HG03439 (cell line): Measurements from ENCODE around the gene AGTPBP1.
"Not testable (repeated sequence)": the region's sequence is repeated elsewhere in the genome, so short reads cannot be mapped to it uniquely, and the experiment has no call there.

Experiments
- ATAC-seq: cut with Tn5 transposase; IDR thresholded peaks from one replicate; pipeline ENCODE4 v1.9.1; 2021; ENCODE audit warnings: mild to moderate bottlenecking, moderate library complexity; ENCODE audit not compliant: unreplicated experiment

AGTPBP1 gene

DNA sequence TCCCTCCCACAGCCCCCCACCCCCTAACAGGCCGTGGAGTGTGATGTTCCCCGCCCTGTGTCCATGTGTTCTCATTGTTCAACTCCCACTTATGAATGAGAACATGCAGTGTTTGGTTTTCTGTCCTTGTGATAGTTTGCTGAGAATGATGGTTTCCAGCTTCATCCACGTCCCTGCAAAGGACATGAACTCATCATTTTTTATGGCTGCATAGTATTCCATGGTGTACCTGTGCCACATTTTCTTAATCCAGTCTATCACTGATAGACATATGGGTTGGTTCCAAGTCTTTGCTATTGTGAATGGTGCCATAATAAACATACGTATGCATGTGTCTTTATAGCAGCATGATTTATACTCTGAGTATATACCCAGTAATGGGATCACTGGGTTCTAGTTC, 23.9 kb downstream of the AGTPBP1 start:
- not testable (repeated sequence) for ATAC-seq

DNA sequence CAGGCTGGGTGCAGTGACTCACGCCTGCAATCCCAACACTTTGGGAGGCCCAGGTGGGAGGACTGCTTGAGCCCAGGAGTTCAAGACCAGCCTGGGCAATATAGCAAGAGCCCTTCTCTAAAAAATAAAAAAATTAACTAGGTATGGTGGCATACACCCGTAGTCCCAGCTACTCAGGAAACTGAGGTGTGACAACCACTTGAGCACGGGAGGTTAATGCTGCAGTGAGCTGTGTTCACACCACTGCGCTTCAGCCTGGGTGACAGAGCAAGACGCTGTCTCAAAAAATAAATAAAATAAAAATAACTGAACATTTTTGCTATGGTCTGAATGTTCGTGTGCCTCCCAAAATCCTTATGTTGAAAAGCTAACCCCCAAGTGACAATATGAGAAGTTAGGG, 24.5 kb downstream of the AGTPBP1 start:
- no peak for ATAC-seq

DNA sequence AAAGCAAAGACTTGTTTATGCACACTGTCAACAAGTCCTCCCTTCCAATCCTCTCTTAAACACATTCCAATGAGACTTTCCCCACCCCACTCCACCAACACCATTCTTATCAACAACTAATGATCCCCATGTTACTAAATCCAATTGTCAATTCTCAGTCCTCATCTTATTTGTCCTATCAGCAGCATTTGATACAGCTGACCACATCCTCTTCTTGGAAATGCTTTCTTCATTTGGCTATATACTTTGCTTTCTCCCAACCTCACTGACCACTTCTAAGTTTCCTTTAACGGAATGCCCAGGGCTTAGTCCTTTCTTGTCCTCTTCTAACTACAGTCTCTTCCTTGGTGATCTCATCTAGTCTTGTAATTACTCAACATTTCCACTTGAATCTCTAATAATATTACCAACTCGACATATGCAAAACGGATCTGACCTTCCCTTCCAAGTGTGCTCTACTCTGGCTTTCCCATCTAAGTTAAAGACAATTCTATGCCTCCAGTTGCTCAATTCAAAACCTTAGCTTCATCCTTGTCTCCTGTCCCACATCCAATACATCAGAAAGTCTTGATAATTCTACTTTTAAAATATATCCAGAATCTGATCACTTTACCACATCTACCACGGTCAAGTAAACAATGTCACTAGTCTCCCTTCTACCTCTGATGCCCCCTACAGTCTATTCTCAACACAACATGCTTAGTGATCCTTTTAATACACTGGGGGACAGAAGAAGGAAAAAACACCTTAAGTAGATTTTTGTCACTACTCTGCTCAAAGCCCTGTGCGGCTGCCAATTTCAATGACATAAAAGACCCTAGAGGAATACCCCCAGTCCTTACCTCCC, 25.5 kb downstream of the AGTPBP1 start:
- peak; percentile 86 for ATAC-seq

DNA sequence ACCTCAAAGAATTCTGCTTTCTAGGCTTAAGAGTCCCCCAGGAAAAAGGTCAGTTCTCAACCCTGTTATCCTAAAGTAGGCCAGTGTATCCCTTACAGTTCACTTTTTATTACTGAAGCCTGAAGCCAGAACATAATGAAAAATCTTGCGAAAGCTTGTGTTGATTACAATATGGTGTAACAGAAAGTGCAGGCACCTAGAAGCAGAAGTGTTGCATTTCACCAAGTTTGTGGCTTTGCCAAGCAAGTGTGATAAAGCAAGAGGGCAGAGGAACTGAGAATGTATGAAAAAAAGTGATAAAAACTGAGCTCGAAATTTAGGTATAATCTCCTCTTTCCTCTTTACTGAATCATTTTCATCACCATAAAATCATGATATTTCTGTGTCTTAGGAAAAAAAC, 26.2 kb downstream of the AGTPBP1 start:
- ATAC-seq, result peak; percentile 54

DNA sequence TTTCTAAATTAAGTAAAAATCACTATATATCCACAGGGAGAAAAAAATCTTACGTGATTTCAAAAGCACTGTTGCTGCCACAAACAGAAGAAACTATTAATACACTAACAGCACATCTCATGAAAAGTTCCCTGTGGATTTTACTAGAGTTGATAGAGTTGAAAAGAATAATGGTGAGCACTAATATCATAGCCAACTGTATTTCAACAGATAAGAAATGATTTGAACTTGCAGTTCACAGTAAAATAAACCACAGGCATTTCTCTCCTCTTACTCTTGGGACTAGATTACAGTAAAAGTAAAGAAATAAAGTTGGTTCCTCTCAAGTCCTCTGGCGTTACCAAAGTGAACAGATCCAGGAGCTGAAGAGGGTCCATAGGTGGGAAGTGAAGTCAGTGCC, 27.9 kb downstream of the AGTPBP1 start:
- ATAC-seq, result no peak

DNA sequence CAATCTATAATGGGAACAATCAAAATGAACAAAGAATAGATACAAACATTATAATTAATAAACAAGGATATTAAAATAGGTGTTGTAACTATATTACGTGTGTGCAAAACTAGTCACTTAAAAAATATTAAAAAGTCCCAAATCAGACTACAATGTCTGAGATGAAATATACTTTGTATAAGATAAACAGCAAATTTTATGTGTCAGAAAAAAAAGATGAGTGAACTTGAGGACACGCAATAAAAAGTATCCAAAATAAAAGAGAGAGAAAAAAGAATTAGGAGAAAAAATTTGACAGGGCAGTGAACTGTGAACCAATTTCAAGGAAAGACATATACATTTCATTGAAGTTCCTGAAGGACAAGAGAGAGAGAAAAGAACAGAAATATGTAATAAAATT, 37.0 kb downstream of the AGTPBP1 start:
- ATAC-seq, result no peak

DNA sequence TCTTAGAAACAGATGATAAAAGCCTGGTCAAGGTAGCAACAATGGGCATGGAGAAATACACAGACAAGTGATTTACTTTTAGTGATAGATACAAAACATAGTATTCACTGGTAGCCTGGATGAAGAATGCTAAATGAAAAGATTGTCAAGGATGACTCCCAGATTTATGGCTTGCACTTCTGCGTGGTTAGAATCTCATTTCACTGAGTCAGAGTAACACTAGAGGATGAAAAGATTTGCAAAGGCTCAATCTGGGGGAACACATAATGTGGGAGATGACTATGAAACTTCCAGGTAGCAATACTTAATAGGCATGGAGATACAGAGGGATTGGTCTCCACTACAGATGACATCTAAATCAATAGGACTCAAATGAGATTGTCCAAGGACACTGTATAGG, 38.4 kb downstream of the AGTPBP1 start:
- ATAC-seq, result no peak

DNA sequence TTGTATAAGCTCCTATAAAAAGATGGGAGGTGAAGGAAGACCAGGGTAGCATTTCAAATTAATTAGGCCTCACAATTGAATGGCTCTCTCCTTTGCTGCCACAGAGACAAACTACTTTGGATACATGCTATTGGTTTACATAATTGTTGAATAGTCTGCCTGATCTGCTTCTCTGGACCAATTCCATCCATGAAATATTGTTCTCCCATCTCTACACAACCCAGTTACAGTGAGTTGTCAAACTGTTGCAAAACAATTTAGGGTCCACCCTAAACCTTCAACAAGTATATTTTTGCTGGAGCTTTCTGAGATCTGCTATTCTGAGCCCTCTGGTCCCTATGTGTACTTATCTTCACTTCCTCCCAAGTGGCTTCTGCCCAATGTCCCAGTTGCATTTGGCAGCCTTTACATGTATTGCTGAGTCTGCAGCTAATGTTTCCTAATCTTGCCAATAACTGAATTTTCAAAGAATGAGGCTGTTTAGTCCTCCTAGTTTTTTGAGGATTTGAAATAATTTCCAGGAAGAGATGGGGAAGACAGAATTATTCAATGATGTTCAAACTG, 38.9 kb downstream of the AGTPBP1 start:
- ATAC-seq, result no peak

DNA sequence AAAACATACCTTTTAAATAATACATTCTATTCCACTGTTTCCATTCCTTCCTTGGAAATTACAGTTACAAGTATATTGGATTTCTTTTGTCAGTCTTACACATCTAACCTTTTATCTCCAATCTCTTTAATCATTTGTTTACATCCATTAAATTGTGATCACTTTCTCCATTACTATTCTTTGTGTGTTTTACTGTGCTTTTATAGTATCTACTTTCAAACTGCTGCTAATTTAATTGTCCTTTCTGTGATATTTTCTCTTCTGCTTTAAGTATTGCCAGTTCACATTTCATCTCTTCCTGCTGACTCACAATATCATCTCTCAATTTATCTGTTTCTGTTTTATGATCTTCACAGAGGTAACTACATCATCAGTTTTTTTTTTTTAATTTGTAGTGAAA, 39.6 kb downstream of the AGTPBP1 start:
- ATAC-seq, result no peak

DNA sequence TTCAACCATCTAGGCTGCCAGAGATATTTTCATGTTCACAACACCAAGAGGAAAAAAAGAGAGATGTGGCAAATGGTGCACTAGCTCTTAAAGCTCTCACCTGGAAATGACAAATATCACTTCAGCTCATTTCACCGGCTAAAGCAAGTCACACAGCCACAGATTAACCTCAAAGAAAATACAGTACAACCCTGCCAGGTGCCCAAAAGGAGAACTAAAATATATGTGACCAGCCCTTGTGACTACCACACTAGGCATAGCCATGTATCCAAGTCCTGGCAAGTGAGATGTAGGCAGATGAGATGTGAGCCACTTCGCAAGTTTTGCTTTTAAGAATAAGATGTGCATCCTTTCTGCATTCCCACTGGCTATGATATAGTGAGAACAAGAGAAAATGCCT, 41.4 kb downstream of the AGTPBP1 start:
- ATAC-seq, result no peak

DNA sequence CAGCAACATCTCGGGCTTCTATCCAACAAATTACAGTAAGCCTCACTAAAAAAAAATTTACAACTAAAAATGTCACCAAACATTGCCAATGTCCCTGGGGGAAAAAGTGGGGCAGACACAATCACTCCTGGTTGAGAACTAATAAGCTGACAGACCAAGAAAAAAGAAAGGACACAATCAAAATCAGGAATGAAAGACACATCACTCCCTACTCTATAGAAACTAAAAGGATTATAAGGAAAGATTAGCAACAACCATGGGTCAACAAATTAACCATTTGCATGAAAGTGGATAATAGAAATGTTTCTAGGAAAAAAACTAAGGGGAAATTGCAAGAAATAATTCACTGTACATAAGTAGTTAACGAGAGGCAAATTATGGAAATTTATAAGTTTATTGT, 53.4 kb downstream of the AGTPBP1 start:
- ATAC-seq, result no peak

DNA sequence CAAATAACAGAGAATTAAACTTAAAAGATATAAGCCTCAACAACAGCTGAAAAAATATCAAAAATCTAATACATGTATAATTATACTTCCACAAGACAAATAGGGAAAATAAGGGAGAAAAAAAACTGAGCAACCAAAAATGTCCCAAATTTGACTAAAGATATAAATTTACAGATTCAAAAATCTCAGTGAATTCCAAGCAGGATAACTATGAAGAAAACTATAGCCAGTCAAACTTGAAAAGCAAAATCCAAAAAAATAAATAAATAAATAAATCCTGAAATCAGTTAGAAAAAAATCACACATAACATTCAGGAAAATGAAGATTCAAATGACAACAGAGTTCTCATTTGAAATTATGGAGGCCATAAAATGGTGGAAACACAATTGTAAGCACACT, 56.7 kb downstream of the AGTPBP1 start:
- no peak for ATAC-seq

DNA sequence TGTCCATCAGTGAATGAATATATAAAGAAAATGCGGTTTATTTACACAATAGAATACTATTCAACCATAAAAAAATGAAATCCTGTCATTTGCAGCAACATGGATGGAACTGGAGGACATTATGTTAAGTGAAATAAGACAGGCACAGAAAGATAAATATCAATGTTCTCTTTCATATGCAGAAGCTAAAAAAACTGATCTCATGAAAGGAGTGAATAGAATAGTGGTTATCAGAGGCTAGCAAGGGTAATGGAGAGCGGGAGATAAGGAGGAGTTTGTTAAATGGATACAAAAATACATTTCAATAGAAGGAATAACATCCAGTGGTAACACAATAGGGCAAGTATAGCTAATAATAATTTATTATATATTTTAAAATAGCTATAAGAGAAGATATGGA, 65.0 kb downstream of the AGTPBP1 start:
- no peak for ATAC-seq

DNA sequence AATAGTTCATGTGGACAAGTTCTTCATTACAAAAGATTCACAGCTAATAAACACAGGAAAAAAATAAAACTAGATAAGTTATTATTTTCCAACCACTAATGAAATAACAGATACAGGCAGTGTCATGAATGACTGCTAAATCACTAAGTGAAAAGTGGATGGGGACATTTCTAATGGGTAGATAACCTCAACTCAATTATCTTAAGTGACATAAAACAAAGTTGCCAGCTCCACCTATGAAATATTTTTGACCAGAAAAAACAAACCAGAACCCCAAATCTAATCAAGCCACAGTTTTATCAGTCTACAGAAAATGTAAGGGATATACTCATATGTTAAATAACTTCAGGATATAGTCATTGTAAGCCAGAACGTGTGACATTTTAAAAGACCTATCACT, 74.4 kb downstream of the AGTPBP1 start:
- ATAC-seq, result no peak

DNA sequence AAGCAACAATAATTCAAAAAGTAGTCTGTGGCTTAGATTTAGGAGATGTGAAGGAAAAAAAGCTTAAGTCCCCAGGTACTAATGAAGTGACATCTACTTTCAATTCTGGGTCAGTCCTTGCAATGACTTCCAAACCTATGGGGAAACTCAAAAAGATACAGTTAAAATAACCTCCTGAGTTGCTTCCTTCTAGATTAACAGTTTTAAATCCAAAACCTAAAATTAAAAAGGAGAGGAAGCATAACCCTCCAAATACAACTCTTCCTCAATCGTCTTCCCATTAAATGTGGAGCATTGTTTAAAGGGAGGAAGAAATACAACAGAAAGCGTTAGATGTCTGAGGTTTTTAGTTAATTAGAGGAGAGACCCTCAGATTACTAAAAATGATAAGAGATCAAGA, 75.7 kb downstream of the AGTPBP1 start:
- ATAC-seq, result no peak

DNA sequence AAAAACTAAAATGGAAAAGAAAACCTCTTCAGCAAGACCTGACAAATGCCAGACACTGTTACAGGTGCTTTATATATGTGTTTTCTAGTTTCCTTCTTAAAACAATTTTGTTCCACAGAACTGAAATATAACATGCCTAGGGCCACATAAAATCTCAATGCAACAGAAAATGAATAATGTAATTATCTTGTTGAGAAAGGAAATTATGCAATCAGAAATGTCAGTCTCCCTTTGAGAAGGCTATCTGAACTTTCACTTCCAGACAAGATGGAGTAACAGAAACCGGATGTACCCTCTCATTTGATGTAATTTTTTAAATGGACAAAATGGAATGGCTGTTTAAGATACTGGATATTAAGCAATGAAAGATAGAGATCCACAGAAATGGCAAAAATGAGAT, 79.2 kb downstream of the AGTPBP1 start:
- no peak for ATAC-seq

DNA sequence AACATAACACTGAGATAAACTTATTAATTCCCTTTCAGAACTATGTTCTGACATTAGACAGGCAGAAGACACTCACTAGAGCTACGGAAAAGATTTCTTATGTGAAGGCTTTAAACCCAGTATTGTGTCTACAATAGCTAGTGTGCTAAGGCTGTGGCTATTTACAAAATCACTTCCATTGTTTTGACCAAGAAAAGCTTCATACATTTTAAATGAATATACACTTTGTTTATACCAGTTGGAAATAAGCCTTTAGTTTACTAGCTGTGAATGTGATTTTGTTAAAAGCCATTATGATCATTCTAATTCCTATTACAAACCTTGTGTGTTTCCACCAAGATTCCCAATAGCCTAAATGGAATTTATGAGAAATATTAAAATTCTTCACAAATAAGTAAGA, 83.0 kb downstream of the AGTPBP1 start:
- ATAC-seq, result no peak

DNA sequence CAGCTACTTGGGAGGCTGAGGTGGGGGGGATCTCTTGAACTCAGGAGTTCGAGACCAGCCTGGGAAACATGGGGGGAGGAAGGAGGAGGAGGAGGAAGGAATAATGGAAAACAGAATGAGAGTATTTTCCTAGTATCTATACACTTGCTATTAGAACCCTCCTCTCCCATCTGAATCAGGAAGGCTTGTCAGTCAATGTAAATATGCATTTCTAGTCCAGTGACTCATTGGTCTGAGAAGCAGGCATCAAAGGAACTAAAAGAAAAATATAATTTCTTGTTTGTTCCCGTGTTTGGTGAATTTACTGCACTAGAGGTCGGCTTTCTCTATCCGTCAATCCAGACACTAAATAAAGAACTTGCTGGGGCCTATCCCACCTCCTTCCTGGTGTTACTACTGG, 88.6 kb downstream of the AGTPBP1 start:
- ATAC-seq, result no peak

DNA sequence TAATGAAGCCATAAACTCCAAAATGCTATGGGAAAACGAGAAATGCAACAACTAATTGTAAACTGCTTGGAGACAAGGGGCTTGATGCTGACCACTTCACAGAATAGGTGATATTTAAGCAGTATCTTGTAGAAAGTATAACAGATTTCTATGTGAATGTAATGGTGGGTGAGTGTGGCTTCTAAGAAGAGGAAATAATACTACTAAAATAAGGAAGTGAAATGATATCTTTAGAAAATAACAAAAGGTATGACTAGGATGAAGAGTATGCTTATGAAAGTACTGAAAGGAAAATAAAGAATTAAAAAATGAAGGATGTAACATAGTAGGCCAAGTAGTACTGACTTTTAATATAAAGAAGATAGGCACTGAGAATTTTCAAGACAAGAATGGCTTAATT, 94.2 kb downstream of the AGTPBP1 start:
- ATAC-seq, result no peak

DNA sequence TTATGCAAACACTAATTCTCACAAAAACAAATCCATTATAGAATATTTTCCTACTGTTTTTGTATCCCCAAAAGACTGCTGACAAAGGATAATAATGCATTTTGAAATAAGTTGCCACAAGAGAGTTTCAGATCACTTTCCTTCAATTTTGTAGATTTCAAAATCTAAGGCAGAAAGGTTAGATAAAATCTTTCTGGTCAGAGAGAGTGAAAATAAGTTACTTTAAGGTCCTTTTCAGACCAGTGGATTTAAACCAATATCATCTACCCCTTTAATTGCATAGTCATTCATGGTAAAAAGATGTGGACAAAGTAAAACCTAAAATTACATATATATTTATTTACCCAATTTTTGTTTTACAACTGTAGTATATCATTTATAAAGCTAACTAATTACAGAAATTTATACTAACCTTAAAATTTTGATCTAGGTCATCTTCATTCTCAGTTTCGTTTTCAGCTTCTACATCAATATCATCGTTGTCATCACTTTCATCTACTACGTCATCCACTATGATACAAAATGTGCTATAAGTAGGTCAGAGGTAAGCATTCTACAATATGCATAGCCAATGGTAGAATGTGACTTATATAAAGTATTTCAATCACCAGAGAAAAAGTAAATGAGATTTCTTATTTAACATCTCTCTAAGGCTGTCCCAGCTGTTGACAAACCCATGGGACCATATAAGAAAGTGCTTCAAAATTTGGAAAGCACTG, 95.7 kb downstream of the AGTPBP1 start:
- ATAC-seq, result no peak

DNA sequence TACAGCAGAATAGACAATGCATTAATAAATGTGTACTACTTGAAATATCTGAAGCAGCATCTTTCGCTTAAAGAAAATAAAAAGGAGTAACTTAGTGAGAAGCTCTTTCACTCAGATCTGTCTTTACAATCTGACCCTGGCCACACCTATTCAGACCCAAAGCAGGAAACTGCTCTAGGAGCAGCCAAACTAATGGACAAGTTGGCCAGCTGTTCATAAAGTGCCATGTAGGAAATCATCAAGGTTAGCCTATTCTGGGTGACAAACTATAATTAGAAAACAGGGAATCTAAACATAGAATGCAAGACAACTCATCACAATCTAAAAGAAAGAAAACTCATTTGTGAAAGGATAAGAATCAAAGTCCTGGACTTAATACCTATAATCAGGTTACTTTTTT, 101.3 kb downstream of the AGTPBP1 start:
- ATAC-seq, result no peak

DNA sequence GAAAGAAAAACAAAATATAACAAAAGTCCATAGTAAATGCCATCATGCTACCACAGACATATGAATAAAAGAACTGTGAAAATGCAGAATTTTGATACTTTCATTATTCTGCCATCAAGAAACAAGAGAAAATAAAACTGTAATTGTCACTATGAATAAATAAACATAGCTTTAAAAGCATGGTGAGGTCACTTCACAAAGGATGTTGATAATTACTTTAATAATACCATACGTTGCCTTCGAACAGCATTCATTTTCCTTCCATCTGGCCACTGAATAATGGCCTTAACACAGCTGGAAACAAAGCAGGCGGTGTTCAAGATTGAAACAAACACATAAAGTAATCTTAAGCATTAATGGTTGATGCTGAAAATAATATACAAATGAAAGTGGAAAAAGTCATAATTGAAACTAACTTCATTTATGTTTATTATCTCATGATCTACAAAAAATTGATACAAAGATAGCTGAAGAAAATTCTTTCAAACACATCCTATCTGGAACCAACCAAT, 102.0 kb downstream of the AGTPBP1 start:
- no peak for ATAC-seq
